ENCODE results near the gene USP10.

USP10 gene

DNA sequence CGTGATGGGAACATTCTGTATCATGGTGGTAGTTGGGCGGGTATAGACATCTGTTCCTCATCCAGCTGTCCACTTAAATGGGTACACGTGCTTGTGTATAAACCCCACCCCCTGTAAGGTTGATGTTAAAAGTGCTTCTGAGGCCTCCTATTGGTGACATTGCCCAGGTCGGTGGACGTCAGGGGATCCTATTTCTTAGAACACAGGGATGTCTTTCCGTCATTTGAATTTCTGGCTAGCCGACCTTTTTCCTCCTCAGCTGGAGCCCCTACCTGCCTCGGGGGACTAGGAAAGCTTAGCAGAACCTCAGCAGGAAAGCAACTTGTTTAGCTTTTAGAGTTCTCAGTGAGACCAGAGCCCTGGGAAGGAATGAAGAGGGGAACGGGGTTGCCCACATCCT, 103.3 kb downstream of the USP10 start:
- Mint-ChIP-seq H3K9me3 (no peaks in the 10 kb centered on the region), H3K27me3 (peaks cover 33% of the 10 kb centered on the region), H3K36me3 (ENCODE audit: insufficient read depth) (peaks cover 2% of the 10 kb centered on the region), H3K27ac (ENCODE audit: low read depth) (no peak overlapping the region), H3K4me3 (no peak overlapping the region), H3K4me1 (no peaks in the 10 kb centered on the region)
- ATAC-seq (replicated peaks; ENCODE audit: extremely low read depth, poor library complexity, severe bottlenecking), result no peak
- no peak for DNase-seq (ENCODE audit: low spot score in 2 of 2)

DNA sequence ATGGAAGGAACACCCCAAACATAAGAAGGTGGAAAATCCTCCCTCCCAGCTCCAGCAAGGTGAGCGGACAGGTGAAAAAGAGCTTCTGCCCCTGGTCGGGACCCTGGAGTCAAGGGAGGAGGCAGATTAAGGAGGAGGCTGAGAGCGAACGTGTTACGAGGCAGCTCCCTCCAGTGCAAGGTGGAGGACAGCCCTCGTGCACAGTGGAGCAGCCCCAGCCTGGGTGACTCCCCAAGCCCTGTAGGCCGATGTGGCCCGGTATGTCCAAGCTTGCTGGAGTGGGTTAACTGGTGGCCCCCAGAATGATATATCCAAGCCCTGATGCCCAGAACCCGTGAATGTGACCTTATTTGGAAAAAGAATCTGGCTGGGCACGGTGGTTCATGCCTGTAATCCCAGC, 104.5 kb downstream of the USP10 start:
- no peak for DNase-seq (ENCODE audit: low spot score in 2 of 2)
- Mint-ChIP-seq H3K9me3 (no peaks in the 10 kb centered on the region), H3K27ac (ENCODE audit: low read depth) (no peak overlapping the region), H3K4me1 (no peaks in the 10 kb centered on the region), H3K27me3 (peaks cover 33% of the 10 kb centered on the region), H3K4me3 (no peak overlapping the region), H3K36me3 (ENCODE audit: insufficient read depth) (peaks cover 2% of the 10 kb centered on the region)
- no peak for ATAC-seq (replicated peaks; ENCODE audit: extremely low read depth, poor library complexity, severe bottlenecking)

DNA sequence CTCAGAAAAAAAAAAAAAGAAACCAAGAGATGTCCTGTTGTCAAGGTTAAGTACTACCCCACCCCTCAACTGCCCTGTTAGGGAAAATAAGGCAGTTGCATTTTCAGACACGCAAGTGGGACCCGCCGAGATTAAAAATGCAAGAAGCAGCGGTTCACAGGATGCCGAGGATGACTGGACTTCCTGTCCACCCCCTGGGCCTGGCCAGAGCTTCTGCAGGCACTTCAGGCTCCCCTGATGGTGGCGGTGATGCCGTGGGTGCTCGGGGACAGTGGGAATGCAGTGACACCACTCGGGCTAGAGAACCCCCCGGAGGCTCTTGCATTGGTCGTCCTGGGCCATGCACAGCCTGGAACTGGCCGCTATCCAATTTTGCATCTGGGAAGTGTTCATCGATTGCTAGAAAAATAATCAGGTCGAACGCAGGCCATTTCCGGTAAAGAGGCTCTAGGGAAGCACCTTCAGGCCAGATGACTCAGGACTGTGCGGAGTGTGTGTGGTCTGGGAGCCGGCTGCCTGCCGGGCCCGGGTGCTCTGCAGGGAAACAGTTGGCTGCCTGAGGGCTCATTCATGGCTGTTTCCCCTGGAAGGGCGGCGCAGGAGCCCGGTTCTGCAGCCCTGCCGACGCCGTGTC, 106.6 kb downstream of the USP10 start:
- Mint-ChIP-seq H3K27me3 (peaks cover 24% of the 10 kb centered on the region), H3K4me3 (no peak overlapping the region), H3K36me3 (ENCODE audit: insufficient read depth) (peaks cover 2% of the 10 kb centered on the region), H3K9me3 (no peaks in the 10 kb centered on the region), H3K27ac (ENCODE audit: low read depth) (no peak overlapping the region), H3K4me1 (no peaks in the 10 kb centered on the region)
- DNase-seq (ENCODE audit: low spot score in 2 of 2), result no peak
- peak; percentile 36 for ATAC-seq (replicated peaks; ENCODE audit: extremely low read depth, poor library complexity, severe bottlenecking)

DNA sequence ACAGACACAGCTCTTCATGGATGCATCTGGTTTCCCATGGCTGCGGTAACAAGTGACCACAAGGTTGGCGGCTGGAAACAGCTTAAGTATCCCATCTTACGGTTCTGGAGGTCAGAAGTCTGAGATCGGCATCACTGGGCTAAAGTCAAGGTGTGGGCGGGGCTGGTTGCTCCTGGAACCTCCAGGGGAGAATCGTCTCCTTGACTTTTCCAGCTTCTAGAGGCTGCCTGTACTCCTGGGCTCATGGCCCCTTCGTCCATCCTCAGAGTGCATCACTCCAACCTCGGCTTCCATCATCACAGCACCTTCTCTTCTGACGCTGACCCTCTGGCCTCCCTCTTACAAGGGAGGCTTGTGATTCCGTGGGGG, 107.1 kb downstream of the USP10 start:
- H3K36me3 Mint-ChIP-seq (ENCODE audit: insufficient read depth), result peaks cover 2% of the 10 kb centered on the region
- ATAC-seq (replicated peaks; ENCODE audit: extremely low read depth, poor library complexity, severe bottlenecking) (no peak), DNase-seq (ENCODE audit: low spot score in 2 of 2) (no peak)
- no peaks in the 10 kb centered on the region for H3K9me3 Mint-ChIP-seq
- H3K4me1 Mint-ChIP-seq, result no peaks in the 10 kb centered on the region
- H3K4me3 Mint-ChIP-seq, result no peak overlapping the region
- H3K27ac Mint-ChIP-seq (ENCODE audit: low read depth), result no peak overlapping the region
- peaks cover 23% of the 10 kb centered on the region for H3K27me3 Mint-ChIP-seq

GRCh38 chr16:84807776-84808175, 108.0 kb downstream of the USP10 start:
- Mint-ChIP-seq H3K27ac (ENCODE audit: low read depth) (no peak overlapping the region), H3K4me3 (no peak overlapping the region), H3K9me3 (no peaks in the 10 kb centered on the region), H3K27me3 (peaks cover 23% of the 10 kb centered on the region), H3K36me3 (ENCODE audit: insufficient read depth) (peaks cover 2% of the 10 kb centered on the region), H3K4me1 (no peaks in the 10 kb centered on the region)
- DNase-seq (ENCODE audit: low spot score in 2 of 2) (no peak), ATAC-seq (replicated peaks; ENCODE audit: extremely low read depth, poor library complexity, severe bottlenecking) (no peak)

- Mint-ChIP-seq H3K9me3 (no peaks in the 10 kb centered on the region), H3K36me3 (ENCODE audit: insufficient read depth) (peaks cover 2% of the 10 kb centered on the region), H3K27ac (ENCODE audit: low read depth) (no peak overlapping the region), H3K27me3 (peaks cover 23% of the 10 kb centered on the region), H3K4me3 (no peak overlapping the region), H3K4me1 (no peaks in the 10 kb centered on the region)
- DNase-seq (ENCODE audit: low spot score in 2 of 2), result no peak
- no peak for ATAC-seq (replicated peaks; ENCODE audit: extremely low read depth, poor library complexity, severe bottlenecking)
Observed at GRCh38 chr16:84808826-84809225, 109.0 kb downstream of the USP10 start.

GRCh38 chr16:84810518-84811273, 110.9 kb downstream of the USP10 start:
- no peak overlapping the region for H3K27ac Mint-ChIP-seq (ENCODE audit: low read depth)
- ATAC-seq (replicated peaks; ENCODE audit: extremely low read depth, poor library complexity, severe bottlenecking) (no peak), DNase-seq (ENCODE audit: low spot score in 2 of 2) (no peak)
- peaks cover 32% of the 10 kb centered on the region for H3K27me3 Mint-ChIP-seq
- no peaks in the 10 kb centered on the region for H3K9me3 Mint-ChIP-seq
- no peaks in the 10 kb centered on the region for H3K36me3 Mint-ChIP-seq (ENCODE audit: insufficient read depth)
- H3K4me3 Mint-ChIP-seq, result no peak overlapping the region
- no peaks in the 10 kb centered on the region for H3K4me1 Mint-ChIP-seq

DNA sequence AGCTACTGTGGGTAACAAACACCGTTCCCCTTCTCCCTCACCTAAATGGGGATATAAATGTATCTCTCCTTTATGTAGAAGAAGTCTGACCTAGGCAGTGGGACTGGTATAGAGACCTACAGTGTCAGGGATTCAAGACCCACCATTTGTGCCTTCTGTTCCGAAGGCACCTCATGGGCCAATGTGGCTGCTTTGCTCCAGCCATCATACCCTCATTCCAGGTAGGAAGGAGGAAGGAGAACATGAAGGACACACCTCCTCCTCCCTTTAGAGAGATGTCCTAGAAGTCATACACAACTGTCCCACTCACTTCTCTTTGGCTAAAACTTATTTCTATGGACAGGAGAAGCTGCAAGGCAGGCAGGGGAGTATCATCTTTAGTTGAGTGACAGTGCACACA, 111.7 kb downstream of the USP10 start:
- no peak overlapping the region for H3K4me3 Mint-ChIP-seq
- H3K9me3 Mint-ChIP-seq, result no peaks in the 10 kb centered on the region
- ATAC-seq (replicated peaks; ENCODE audit: extremely low read depth, poor library complexity, severe bottlenecking), result no peak
- no peaks in the 10 kb centered on the region for H3K36me3 Mint-ChIP-seq (ENCODE audit: insufficient read depth)
- peaks cover 30% of the 10 kb centered on the region for H3K27me3 Mint-ChIP-seq
- DNase-seq (ENCODE audit: low spot score in 2 of 2), result no peak
- no peaks in the 10 kb centered on the region for H3K4me1 Mint-ChIP-seq
- no peak overlapping the region for H3K27ac Mint-ChIP-seq (ENCODE audit: low read depth)

- H3K9me3 Mint-ChIP-seq, result no peaks in the 10 kb centered on the region
- no peak overlapping the region for H3K4me3 Mint-ChIP-seq
- H3K27ac Mint-ChIP-seq (ENCODE audit: low read depth), result no peak overlapping the region
Observed at GRCh38 chr16:84813141-84813934, 113.5 kb downstream of the USP10 start.

GRCh38 chr16:84815462-84815861, 115.7 kb downstream of the USP10 start:
- H3K36me3 Mint-ChIP-seq (ENCODE audit: insufficient read depth), result peaks cover 2% of the 10 kb centered on the region
- no peak overlapping the region for H3K4me3 Mint-ChIP-seq
- H3K27me3 Mint-ChIP-seq, result peaks cover 41% of the 10 kb centered on the region
- H3K27ac Mint-ChIP-seq (ENCODE audit: low read depth), result no peak overlapping the region
- H3K4me1 Mint-ChIP-seq, result peaks cover 7% of the 10 kb centered on the region
- ATAC-seq (replicated peaks; ENCODE audit: extremely low read depth, poor library complexity, severe bottlenecking) (no peak), DNase-seq (ENCODE audit: low spot score in 2 of 2) (no peak)
- no peaks in the 10 kb centered on the region for H3K9me3 Mint-ChIP-seq

More at GRCh38 chr16:84813141-84813934, 113.5 kb downstream of the USP10 start:
- no peak for DNase-seq (ENCODE audit: low spot score in 2 of 2)
- Mint-ChIP-seq H3K36me3 (ENCODE audit: insufficient read depth) (no peaks in the 10 kb centered on the region), H3K4me1 (no peaks in the 10 kb centered on the region), H3K27me3 (peaks cover 25% of the 10 kb centered on the region)
- no peak for ATAC-seq (replicated peaks; ENCODE audit: extremely low read depth, poor library complexity, severe bottlenecking)

GRCh38 chr16:84816023-84816422, 116.2 kb downstream of the USP10 start:
- H3K36me3 Mint-ChIP-seq (ENCODE audit: insufficient read depth), result peaks cover 2% of the 10 kb centered on the region
- no peak overlapping the region for H3K4me3 Mint-ChIP-seq
- no peak for DNase-seq (ENCODE audit: low spot score in 2 of 2)
- H3K4me1 Mint-ChIP-seq, result peaks cover 10% of the 10 kb centered on the region
- H3K27ac Mint-ChIP-seq (ENCODE audit: low read depth), result no peak overlapping the region
- H3K9me3 Mint-ChIP-seq, result no peaks in the 10 kb centered on the region
- ATAC-seq (replicated peaks; ENCODE audit: extremely low read depth, poor library complexity, severe bottlenecking), result no peak
- H3K27me3 Mint-ChIP-seq, result peaks cover 47% of the 10 kb centered on the region

- no peak overlapping the region for H3K4me3 Mint-ChIP-seq
- H3K27ac Mint-ChIP-seq (ENCODE audit: low read depth), result no peak overlapping the region
Observed at GRCh38 chr16:84816485-84816884, 116.7 kb downstream of the USP10 start.

GRCh38 chr16:84817206-84817605, 117.4 kb downstream of the USP10 start:
- H3K27me3 Mint-ChIP-seq, result peaks cover 59% of the 10 kb centered on the region
- H3K4me3 Mint-ChIP-seq, result no peak overlapping the region
- H3K36me3 Mint-ChIP-seq (ENCODE audit: insufficient read depth), result peaks cover 2% of the 10 kb centered on the region
- no peak overlapping the region for H3K27ac Mint-ChIP-seq (ENCODE audit: low read depth)
- DNase-seq (ENCODE audit: low spot score in 2 of 2), result no peak
- H3K4me1 Mint-ChIP-seq, result peaks cover 10% of the 10 kb centered on the region
- no peaks in the 10 kb centered on the region for H3K9me3 Mint-ChIP-seq
- no peak for ATAC-seq (replicated peaks; ENCODE audit: extremely low read depth, poor library complexity, severe bottlenecking)

More at GRCh38 chr16:84816485-84816884, 116.7 kb downstream of the USP10 start:
- ATAC-seq (replicated peaks; ENCODE audit: extremely low read depth, poor library complexity, severe bottlenecking) (no peak), DNase-seq (ENCODE audit: low spot score in 2 of 2) (no peak)
- Mint-ChIP-seq H3K9me3 (no peaks in the 10 kb centered on the region), H3K27me3 (peaks cover 52% of the 10 kb centered on the region), H3K4me1 (peaks cover 10% of the 10 kb centered on the region), H3K36me3 (ENCODE audit: insufficient read depth) (peaks cover 2% of the 10 kb centered on the region)

All from central memory CD8-positive, alpha-beta T cell (primary cell).